Cerebellar cortex (tissue), 1 donor: ENCODE measurements around the gene ZNF526.
"Not testable (repeated sequence)": the region's sequence is repeated elsewhere in the genome, so short reads cannot be mapped to it uniquely, and the experiment has no call there.

Experiments
- DNase-seq: peaks from one replicate; pipeline ENCODE4 v3.0.0-alpha.2; 2015; ENCODE audit warnings: low spot score

ZNF526 gene

DNA sequence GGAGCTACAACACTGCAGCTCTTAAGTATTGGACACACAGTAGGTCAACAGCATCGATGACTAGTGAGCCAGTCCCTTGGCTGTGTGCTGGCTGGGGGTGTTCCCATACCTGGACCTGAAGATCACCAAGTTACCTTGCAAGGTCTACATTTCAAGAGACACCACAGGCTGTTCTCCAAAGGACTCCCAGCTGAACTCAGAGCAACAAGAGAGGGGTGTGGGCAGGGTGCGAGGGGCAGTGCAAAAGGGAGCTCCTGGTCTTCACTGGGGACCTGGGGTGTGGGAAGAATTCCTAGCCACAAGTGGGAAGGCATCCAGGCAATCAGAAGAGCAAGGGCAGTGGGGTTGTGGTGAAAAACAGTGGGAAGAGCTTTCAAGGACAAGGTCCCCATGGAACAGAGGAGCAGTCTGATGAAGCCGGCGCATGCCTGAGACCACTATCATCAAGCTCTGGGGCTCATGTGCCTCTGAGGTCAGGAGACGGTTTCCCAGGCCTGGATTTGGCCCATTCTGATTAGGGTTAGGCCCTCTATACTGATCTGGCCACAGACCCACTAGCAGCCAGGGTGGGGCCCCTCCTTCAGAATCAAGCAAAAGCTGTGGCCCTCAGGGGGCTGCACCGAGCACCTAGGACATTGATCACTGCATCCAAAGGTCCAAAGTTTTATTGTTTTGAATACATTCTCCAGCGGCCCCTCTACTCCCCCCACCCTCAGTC, 27.0 kb downstream of the ZNF526 start:
- peak; percentile 49 for DNase-seq

DNA sequence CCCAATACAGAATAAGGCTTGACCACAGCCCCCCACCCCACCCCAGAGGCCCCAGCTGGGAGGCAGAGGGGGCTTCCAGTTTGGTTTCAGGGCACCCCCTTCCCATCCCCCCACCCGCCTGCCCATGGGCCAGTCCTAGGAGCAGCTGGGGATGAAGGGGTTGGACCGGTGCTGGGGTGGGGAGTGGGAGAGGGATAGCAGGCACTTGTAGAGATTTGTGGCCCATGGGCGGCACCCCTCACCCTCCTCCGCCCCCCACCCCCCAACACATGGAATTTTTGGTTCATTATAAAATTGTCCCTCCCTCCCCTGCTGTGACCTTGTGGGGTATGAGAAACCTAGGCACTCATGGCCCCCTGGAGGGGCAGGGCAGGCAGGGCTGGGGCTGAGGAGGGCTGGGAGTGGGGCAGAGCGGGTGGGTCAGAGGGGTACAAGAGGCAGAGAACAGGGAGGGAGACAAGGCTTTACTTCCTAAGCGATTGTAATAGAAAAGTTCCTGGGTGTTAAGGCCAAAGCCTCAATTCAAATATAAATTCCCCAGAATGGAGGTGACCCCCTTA, 27.6 kb downstream of the ZNF526 start:
- no peak for DNase-seq

DNA sequence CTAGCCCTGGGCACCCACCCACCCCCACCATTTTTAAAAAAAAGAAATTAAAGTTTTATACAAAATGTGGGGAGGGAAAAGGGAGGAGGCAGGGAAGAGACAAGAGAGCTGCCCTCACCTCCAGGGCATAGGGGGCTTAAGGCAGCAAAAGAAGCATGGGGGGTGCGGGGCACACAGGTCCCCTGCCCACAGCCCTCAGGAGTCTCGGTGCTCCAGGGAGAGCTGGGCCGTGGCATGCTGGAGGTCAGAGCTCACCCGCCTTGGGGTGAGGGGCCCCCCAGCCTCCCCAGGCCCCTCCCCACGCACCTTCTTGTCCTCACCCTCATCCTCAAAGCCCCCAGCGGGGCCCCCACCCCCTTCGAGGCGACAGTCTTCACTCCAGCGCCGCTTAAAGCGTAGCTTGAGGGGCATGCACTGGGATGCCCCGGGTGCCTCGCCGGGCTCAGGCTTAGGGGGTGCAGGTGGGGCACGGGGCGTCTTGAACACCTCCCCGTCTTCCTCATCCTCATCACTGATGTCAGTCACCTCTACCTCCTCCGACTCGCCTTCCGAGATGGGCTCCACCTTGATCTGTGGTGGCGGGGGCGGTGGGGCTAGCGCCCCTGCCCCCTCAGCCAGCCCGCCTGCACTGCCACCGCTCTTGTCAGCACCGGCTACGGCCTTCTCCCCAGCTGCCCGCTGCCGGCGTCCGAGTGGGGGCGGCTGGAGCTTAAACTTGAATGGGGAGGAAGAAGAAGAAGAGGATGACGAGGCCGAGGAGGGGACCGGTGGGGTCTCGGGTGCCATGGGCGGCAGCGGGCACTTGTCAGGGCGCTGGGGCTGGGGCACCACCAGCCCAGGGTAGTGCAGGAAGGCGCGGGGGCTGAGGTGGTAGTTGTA, 28.4 kb downstream of the ZNF526 start:
- no peak for DNase-seq

DNA sequence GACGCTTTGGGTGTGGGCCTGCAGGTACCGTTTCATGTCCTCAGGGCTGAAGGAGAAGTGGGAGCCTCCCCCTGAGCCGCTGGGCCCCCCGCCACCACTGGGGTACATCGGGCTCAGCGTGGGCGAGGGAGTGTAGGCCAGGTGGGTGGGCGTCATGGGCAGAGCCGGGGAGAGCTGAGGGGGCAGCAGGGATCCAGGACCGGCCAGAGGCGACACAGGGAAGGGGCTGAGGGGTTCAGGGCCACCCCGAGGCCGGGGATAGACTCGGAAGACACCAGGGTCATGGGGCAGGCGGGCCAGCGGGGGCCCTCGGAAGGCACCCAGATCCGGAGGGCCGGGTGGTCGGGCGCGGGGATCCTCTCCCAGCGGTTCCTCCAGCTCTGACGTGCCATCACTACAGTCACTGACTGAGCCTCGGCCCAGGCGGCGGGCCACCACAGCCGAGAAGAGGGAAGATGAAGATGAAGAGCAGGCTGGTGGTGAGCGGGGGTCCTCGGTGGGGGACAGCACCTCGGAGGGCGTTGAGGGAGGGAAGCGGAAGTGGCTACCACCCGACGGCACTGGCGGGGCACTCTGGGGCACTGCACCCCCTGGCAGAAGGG, 29.1 kb downstream of the ZNF526 start:
- DNase-seq = no peak

DNA sequence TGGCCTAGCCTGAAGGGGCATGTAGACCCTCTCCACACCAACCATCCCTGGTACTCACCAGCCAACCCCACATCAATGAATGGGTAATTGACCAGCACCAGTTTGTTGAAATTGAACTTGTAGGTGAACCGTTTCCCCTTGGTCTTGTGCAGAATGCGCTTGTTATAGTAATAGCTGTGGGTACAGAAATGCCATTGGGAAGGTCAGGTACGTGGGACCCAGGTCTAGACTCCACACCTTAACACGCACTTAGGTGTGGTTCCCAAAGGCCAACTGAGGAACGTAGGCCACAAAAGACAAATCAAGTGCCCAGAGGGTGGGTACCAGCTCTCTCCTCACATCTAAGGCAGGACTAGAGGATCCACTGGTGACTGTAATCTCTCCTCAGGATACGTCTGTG, 29.7 kb downstream of the ZNF526 start:
- no peak for DNase-seq

DNA sequence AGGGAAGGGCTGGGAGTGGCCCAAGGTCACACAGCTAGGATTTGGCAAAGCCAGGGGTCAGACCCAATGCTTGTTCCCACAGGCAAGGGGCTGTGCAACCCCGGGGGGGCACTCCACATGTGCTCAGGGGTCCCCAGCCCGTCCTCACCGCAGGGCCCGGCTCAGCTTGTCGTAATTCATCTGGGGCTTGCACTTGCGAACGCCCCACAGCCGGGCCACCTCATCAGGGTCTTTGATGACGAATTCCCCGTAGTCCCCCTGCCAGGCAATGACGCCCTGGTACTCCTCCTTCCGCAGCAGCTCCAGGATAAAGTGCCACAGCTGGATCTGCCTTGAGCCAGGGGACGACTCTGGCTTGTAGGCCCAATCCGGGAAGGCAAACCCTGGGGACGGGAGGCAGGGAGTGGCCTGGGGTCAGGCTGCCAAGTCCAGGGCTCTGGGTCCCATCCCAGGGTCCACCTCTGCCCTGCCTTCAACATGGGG, 30.1 kb downstream of the ZNF526 start:
- DNase-seq = no peak

DNA sequence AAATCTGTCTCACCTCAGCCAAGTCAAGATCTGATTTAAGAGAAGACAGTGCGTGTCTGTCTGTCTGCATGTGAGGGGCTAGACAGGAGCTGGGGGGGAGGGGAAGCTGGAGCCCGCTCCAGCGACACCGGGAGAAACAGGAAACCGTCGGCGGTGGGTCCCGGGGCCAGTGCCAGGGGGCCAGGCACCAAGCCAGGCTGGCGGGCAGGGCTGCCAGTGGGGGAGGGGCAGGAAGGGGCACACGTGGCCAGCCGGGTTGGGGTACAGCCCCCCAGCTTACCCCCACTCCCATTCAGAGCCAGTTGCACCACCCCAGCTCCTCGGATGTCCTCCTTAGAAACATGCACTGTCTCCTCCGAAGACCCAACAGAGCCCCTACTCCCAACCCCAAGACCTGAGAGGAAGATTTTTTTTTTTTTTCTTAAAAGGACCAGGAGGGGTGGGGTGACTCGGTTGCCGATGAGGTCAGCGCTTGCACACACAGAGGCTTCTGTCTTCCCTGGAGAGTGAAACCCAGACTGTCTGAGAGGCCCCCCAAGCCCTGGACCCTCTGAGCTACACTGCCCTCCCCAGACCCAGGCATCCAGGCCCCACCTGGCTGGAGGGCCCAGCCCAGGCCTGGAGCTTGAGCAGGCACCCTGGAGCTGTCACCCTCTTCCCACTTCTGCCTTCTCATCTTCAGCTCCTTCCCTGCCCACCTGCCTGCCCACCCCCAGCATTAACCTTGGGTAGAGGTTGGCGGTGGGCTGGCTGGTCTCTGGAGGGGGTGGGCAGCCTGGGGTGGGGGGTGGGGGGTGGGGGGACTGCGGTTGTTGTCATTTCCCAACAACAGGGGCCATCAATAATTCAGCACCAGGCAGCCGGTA, 30.8 kb downstream of the ZNF526 start:
- no peak for DNase-seq

DNA sequence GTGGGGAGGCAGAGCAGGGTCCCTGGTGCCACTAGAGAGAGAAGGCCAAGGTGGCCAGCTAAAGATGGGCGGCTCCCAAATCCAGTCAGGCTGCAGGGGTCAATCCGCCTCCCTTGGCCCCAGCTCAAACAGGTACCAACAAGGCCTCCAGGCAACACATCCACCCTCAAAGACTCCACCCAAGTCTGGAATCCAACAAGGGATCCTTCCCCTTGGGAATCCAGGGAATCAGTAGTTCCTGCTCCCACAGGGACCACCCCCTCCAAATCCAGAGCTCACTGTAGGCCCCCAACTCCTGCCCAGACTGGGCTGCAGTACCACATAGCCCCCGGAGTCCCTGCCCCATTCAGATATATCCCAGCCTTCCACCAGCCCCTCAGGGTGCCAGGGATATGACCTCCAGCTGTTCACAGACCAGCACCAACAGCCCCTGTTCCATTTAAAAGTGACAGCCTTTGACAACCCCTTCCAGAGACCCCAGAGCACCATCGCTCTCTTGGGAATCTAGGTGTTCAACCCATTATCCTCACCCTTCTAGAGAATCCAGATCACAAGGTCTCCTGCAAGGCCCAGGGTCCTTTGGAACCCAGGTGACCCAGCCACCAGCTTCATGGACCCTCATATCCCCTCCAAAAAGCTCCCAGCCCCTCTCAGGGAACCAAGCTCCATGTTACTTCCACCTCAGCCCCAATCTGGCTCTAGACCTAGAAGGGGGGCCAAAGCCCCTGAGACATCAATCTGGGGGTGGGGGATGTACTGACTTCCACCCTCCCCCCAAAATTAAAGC, 31.7 kb downstream of the ZNF526 start:
- no peak for DNase-seq

DNA sequence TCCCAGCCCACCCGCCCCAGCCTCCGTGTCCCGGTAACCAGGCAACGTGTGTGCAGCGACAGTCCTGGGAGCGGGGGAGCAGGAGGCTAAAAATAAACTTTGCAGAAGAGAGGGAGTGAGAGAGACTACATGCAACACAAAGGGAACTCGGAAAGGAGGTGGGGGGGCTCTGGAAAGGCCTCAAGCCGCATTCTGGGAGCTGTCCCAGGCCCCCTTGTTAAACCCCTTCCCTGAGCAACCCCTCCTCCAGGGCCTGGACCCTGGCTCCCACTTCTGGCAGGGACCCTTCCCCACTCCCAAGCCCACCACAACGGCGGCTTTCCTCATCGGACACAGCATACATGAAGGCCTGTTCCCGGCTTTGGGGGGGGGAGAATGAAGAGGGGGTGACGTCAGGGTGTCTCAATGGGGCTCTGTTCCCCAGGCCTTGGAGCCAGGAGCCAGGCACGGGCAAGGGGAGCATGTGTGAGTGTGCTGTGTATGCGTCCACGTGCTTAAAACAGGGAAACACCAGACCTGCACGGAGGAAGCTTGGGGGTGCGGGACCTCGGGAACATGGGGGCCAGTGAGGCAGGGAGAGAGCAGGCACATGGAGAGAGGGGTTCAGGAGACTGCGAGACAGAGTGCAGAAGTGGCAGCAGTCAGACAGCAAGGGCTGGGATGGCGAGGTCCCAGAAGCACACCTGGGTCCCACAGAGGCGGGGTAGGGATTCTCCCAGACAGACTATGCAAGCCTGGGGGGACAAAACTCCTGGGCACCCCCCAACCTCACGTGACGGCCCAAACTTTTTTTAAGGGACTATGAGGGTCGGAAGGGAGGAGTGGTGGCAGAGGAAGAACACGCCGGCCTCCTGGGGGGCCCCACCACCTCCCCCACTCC, 32.5 kb downstream of the ZNF526 start:
- peak; percentile 65 for DNase-seq

DNA sequence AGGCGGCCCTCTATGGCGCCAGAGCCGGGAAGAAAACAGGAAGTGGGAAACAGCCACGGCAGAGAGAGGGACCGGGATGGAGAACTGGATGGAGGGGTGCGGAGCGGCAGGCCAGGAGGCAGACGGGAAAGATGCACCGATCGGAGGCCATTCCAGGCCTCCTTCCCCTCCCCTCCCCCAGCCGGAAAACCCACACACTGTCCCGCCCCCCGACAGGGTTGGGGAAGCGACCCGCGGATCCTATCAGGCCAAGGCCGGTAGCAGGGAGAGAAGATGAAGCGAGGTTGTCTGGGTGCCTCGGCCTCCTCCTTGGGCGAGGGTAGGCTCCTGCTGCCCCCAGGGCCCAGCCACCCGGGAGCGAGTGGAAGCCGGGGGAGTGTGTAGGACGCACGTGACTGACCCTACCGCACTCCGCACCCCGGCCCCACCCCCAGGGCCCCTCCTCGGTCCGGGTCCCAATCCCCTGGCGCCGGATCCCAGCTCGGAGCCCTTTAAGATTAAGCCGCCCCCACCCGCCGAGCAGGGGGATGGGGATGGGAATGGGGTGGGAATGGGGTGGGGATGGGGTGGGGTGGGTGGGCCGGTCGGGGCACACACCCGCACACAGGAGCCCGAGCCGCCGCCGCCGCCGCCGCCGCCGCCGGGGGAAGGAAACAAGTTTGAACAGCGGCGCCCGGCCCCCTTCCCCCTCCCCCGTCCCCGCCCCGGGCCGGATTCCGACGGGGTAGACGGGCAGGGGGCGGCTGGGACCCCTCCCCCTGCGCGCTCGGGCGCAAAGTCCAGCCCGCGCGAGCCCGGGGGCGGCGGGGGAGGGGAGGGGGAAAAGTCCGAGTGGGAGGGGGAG, 33.4 kb downstream of the ZNF526 start:
- DNase-seq = peak; percentile 53

DNA sequence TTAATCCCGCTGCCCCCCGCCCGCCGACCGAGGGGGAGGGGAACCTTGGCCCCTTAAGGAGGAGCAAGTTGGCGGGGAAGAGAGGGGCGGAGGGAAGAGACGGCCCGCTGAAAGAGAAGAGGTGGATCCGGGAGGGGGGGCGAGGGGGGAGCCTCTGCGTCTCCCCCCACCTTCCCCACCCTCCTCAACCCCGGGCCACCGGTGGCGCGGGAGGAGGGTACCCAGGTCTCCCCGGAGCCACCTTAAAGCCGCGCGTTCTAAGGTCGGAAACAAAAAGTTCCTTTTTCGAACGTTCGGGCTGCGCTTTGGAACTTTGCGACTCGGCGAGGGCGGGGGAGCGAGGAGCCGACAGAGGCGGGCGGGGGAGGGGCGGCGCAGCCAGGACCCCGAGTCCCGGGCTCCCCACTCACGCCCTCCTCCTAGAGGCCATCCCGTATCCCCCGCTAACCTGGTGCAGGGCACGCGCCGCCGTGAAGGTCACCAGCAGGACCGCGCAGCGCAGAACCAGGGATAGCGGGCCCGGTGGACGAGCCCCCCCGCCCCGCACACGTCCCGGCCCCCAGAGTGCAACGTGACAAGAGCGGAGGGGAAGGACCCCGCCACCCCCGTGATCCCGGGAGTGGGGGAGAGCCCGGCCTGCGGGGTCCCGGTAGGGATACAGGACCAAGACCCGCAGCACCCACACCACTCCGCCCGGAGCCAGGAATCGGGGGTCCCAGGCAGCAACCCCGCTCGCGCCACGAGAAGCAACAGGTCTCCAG, 34.2 kb downstream of the ZNF526 start:
- peak; percentile 61 for DNase-seq

DNA sequence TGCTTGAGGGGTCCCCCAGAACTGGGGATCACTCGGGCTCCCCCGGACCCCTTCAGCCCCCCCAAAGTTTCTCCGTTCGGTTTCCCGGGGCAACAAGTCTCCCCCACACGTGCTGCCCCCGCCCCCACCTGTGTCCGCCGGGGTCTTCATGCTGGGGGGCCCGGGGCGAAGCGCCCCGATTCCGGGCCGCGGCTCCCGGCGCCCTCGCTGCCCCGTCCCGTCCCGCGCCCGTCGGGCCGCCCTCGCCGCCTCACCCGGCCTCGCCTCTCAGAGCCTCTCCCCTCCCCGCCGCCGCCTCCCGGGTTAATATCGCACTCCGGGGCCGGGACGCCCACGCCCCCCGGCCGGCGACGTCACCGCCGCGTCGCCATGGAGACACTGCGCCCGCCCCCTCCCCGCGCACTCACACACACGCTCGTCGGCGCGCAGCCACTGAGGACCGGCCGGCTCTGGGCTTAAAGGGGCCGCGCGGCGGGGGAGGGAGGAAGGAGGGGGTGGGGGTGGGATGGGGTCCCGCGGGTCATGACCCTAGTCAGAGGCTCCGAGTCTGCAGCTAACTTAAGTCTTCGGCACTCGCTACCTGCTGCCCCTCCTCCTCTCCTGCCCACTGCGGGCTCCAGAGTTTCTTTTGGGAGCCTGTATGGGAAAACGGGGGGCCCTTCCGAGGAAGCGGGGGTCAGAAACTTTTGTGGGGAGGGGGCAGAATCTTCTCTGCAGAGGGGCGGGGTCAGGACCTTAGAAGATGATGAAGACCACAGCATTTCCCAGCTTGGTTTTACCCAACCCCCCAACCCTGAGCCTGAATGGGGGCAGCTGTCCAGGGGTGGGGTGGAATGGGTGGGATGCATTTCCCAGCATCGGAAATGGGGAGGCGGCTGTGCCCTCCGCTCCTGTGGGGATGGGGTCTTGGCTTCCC, 35.0 kb downstream of the ZNF526 start, which contains the start of gene ERF:
ERF (minus strand) TSS at position 279 of the 916 bp plus-strand sequence; CDS start at position 150, 129 bp downstream.
- DNase-seq = peak; percentile 83

DNA sequence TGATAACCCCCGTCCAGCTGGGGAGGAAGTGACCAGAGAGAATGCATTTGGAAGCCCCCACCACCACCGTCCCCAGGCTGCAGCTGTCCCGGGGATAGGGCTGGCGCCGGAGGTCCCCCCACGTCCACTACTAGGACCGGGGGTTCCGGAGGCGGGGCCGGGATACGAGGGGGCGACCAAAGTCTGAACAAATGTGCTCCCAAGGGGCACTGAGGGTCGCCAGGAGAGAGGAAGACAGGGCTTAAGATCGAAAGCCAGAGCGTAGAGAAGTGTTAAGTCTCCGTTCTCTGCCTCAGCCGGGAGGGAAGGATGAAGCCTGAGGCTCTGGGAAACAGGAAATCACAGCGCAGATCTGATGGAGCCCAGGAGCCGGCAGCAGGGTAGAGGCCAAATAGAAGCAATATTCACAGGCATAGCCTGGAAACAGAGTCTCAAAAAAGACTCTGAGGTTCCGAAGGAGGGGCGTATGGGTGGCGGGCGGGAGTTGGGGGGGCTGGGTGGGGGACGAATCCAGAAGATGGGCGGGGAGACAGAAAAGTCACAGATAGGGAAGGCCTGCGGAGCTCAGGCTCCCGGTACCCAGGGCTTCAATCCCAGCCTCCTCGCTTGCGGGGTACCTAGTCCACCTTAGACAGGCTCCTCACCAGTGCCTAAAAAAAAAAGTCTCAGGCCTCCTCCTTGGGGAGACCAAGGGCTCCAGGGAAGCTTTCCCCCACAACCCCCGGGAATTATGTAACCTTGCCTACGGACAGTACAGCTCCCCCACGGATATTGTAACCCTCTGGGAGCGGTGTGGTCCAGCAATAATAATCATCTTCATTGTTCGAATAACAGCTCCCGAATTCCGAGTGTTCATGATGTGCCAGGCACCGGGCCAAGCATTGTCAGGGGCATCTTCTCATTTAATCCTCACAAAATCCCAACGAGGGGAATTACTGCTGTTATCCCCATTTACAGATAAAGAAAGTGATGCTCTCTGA, 35.9 kb downstream of the ZNF526 start:
- peak; percentile 82 for DNase-seq

DNA sequence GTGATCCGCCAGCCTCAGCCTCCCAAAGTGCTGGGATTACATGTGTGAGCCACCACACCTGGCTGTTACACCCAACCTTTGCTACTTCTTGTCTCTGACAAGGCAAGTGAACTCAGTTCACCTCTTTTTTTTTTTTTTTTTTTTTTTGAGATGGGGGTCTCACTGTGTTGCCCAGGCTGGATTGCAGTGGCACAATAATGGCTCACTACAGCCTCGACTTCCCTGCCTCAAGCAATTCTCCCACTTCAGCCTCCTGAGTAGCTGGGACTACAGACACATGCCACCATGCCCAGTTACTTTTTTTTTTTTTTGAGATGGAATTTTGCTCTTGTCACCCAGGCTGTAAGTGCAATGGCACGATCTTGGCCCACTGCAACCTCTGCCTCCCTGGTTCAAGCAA, 37.7 kb downstream of the ZNF526 start:
- not testable (repeated sequence) for DNase-seq

DNA sequence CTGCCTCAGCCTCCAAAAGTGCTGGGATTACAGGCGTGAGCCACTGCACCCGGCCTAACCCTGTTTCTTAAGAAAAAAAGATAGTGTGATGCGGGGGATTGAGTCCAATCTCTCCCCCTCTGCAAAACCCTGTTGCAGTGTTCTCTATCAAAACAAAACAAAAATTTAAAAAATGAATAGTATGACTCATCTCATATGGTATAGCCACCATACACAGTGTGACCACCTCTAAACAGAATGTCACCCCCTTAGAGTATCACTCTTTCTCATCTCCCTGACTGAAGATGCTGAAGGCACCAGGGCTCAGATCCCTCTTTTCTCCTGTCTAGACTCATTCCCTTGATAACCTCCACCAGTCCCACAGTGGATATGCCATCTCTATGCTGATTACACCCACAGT, 41.7 kb downstream of the ZNF526 start:
- no peak for DNase-seq
